ENCODE results near the gene BRIP1. TPM values are rescaled to one million over a fixed set of nuclear protein-coding genes. Genes with fewer than 3 reads are reported as not detected.

BRIP1 gene
- total RNA-seq, 1 experiment from 2014 or later = 30.2 TPM

GRCh38 chr17:61786088-61786487 is 77.2 kb downstream of the BRIP1 start:
- H3K4me3 ChIP-seq (ENCODE audit: low read depth, low read length, poor library complexity, severe bottlenecking) = no peak overlapping the region
- no peaks in the 10 kb centered on the region for H3K27me3 ChIP-seq (replicated peaks; ENCODE audit: insufficient read depth, low read depth, low read length, poor library complexity)
- H3K9me3 ChIP-seq (ENCODE audit: low read depth, low read length, poor library complexity, severe bottlenecking) = no peaks in the 10 kb centered on the region
- peaks cover 6% of the 10 kb centered on the region for H3K36me3 ChIP-seq (ENCODE audit: insufficient read depth, low read length, poor library complexity, severe bottlenecking)
- ChIA-PET CTCF (no interaction called here), POLR2A (ENCODE audit: low non-redundant PET) (no interaction called here)
- intact Hi-C loops (cut with micrococcal nuclease; ENCODE audit: unreplicated experiment) = no loop called here
- BruUV-seq (replicated peaks) = no TSS peak
- no peaks in the 10 kb centered on the region for H3K4me1 ChIP-seq (ENCODE audit: insufficient read depth, low read length, poor library complexity, severe bottlenecking)
- no peak overlapping the region for H3K27ac ChIP-seq (ENCODE audit: low read depth, low read length, poor library complexity, severe bottlenecking)
- no peak for DNase-seq (ENCODE audit: low spot score)
- TF ChIP-seq CTCF (conservative IDR thresholded peaks at IDR 0.05; ENCODE audit: low read depth, low read length) (no peak), EZH2 (IDR thresholded peaks at IDR 0.05; ENCODE audit: borderline replicate concordance, low read depth, low read length, poor library complexity, severe bottlenecking) (no peak)

GRCh38 chr17:61784510-61784909 is 78.8 kb downstream of the BRIP1 start:
- no peak for DNase-seq (ENCODE audit: low spot score)
- BruUV-seq (replicated peaks) = no TSS peak
- Histone ChIP-seq H3K27ac (ENCODE audit: low read depth, low read length, poor library complexity, severe bottlenecking) (no peak overlapping the region), H3K4me1 (ENCODE audit: insufficient read depth, low read length, poor library complexity, severe bottlenecking) (no peaks in the 10 kb centered on the region), H3K4me3 (ENCODE audit: low read depth, low read length, poor library complexity, severe bottlenecking) (no peak overlapping the region), H3K9me3 (ENCODE audit: low read depth, low read length, poor library complexity, severe bottlenecking) (no peaks in the 10 kb centered on the region), H3K27me3 (replicated peaks; ENCODE audit: insufficient read depth, low read depth, low read length, poor library complexity) (no peaks in the 10 kb centered on the region), H3K36me3 (ENCODE audit: insufficient read depth, low read length, poor library complexity, severe bottlenecking) (no peaks in the 10 kb centered on the region)
- CTCF ChIA-PET = no interaction called here
- POLR2A ChIA-PET (ENCODE audit: low non-redundant PET) = interaction anchor here (0.6 kb wide), 1 partner anchor 79 kb away, joined by 7 read pairs; the partner anchor contains the start of gene BRIP1
- TF ChIP-seq CTCF (conservative IDR thresholded peaks at IDR 0.05; ENCODE audit: low read depth, low read length) = no peak
- no peak for TF ChIP-seq EZH2 (IDR thresholded peaks at IDR 0.05; ENCODE audit: borderline replicate concordance, low read depth, low read length, poor library complexity, severe bottlenecking)
- intact Hi-C loops (cut with micrococcal nuclease; ENCODE audit: unreplicated experiment) = no loop called here

GRCh38 chr17:61783556-61784304 is 79.6 kb downstream of the BRIP1 start:
- no peak for TF ChIP-seq CTCF (conservative IDR thresholded peaks at IDR 0.05; ENCODE audit: low read depth, low read length)
- TF ChIP-seq EZH2 (IDR thresholded peaks at IDR 0.05; ENCODE audit: borderline replicate concordance, low read depth, low read length, poor library complexity, severe bottlenecking) = no peak
- no peaks in the 10 kb centered on the region for H3K4me1 ChIP-seq (ENCODE audit: insufficient read depth, low read length, poor library complexity, severe bottlenecking)
- intact Hi-C loops (cut with micrococcal nuclease; ENCODE audit: unreplicated experiment) = no loop called here
- CTCF ChIA-PET = no interaction called here
- POLR2A ChIA-PET (ENCODE audit: low non-redundant PET) = no interaction called here
- H3K4me3 ChIP-seq (ENCODE audit: low read depth, low read length, poor library complexity, severe bottlenecking) = no peak overlapping the region
- H3K27me3 ChIP-seq (replicated peaks; ENCODE audit: insufficient read depth, low read depth, low read length, poor library complexity) = no peaks in the 10 kb centered on the region
- peaks cover 3% of the 10 kb centered on the region for H3K36me3 ChIP-seq (ENCODE audit: insufficient read depth, low read length, poor library complexity, severe bottlenecking)
- no peak for DNase-seq (ENCODE audit: low spot score)
- no peak overlapping the region for H3K27ac ChIP-seq (ENCODE audit: low read depth, low read length, poor library complexity, severe bottlenecking)
- no peaks in the 10 kb centered on the region for H3K9me3 ChIP-seq (ENCODE audit: low read depth, low read length, poor library complexity, severe bottlenecking)
- BruUV-seq (replicated peaks) = no TSS peak

Measured in A673 (cell line).